Astrocyte (in vitro differentiated cells and primary cell): ENCODE results near the gene LDHD.

Experiments
- EZH2 ChIP-seq: IDR thresholded peaks from 2 replicates; pipeline ENCODE4 v1.6.1; 2012; ENCODE audit warnings: mild to moderate bottlenecking, low read length, inconsistent platforms; ENCODE audit not compliant: insufficient read depth
- TF ChIP-seq, protein P1 (sequence below): IDR thresholded peaks from 2 replicates; pipeline ENCODE4 v1.5.1; 2011; ENCODE audit warnings: low read depth, mild to moderate bottlenecking, inconsistent platforms, low read length, moderate library complexity; ENCODE audit not compliant: insufficient read depth

- TF ChIP-seq, protein P1, sequence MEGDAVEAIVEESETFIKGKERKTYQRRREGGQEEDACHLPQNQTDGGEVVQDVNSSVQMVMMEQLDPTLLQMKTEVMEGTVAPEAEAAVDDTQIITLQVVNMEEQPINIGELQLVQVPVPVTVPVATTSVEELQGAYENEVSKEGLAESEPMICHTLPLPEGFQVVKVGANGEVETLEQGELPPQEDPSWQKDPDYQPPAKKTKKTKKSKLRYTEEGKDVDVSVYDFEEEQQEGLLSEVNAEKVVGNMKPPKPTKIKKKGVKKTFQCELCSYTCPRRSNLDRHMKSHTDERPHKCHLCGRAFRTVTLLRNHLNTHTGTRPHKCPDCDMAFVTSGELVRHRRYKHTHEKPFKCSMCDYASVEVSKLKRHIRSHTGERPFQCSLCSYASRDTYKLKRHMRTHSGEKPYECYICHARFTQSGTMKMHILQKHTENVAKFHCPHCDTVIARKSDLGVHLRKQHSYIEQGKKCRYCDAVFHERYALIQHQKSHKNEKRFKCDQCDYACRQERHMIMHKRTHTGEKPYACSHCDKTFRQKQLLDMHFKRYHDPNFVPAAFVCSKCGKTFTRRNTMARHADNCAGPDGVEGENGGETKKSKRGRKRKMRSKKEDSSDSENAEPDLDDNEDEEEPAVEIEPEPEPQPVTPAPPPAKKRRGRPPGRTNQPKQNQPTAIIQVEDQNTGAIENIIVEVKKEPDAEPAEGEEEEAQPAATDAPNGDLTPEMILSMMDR, result no peak
- no peak for TF ChIP-seq EZH2
Observed at GRCh38 chr16:75100603-75100990, 16.0 kb downstream of the LDHD start.
